Neural cell (in vitro differentiated cells): ENCODE results near the gene KCNA3. TPM values are rescaled to one million over a fixed set of nuclear protein-coding genes. Genes with fewer than 3 reads are reported as not detected.

ENCODE experiments used
- H2AFZ ChIP-seq: fragments of 200-600, 300-800 bp; sonication (generic), shearing (Covaris generic); 2 replicates; pipeline ENCODE4 v1.6.0; 2014; ENCODE audit warnings: low read depth, mild to moderate bottlenecking, antibody characterized with exemption, low read length, moderate library complexity
- H3F3A ChIP-seq: fragments of 200-600 bp; shearing (Covaris generic); 2 replicates; pipeline ENCODE4 v1.6.1; 2016; ENCODE audit warnings: mild to moderate bottlenecking, moderate library complexity, mixed read lengths, antibody characterized with exemption, low read length; ENCODE audit not compliant: insufficient read depth, poor library complexity, severe bottlenecking
- H3K27ac ChIP-seq: fragments of 200-600, 300-800 bp; sonication (generic), shearing (Covaris generic); 2 replicates; pipeline ENCODE4 v1.5.1; 2014; ENCODE audit warnings: mild to moderate bottlenecking, low read length, moderate library complexity
- H3K27me3 ChIP-seq: fragments of 300-800, 200-600 bp; sonication (generic), shearing (Covaris generic); 2 replicates; pipeline ENCODE4 v1.6.0; 2014; ENCODE audit warnings: mild to moderate bottlenecking, low read depth, low read length, moderate library complexity; ENCODE audit not compliant: insufficient read depth
- H3K36me3 ChIP-seq: fragments of 300-800, 200-600 bp; sonication (generic), shearing (Covaris generic); 2 replicates; pipeline ENCODE4 v1.5.1; 2014; ENCODE audit warnings: mild to moderate bottlenecking, antibody characterized with exemption, low read length, moderate library complexity; ENCODE audit not compliant: insufficient read depth
- H3K4me2 ChIP-seq: fragments of 300-800, 200-600 bp; sonication (generic), shearing (Covaris generic); 2 replicates; pipeline ENCODE4 v1.6.0; 2014; ENCODE audit warnings: mild to moderate bottlenecking, low read length
- H3K4me3 ChIP-seq: fragments of 300-800, 200-600 bp; sonication (generic), shearing (Covaris generic); 2 replicates; pipeline ENCODE4 v1.5.1; 2014; ENCODE audit warnings: mild to moderate bottlenecking, low read length, moderate library complexity
- H3K79me2 ChIP-seq: fragments of 200-600 bp; shearing (Covaris generic); replicated peaks from 2 replicates; pipeline ENCODE4 v1.6.0; 2014; ENCODE audit warnings: mild to moderate bottlenecking, low read length, moderate library complexity; ENCODE audit not compliant: insufficient read depth
- H3K9ac ChIP-seq: fragments of 300-800, 200-600 bp; sonication (generic), shearing (Covaris generic); 2 replicates; pipeline ENCODE4 v1.6.1; 2016; ENCODE audit warnings: mild to moderate bottlenecking, low read length, mixed read lengths
- H3K9me2 ChIP-seq: fragments of 200-600 bp; shearing (Covaris generic); 2 replicates; pipeline ENCODE4 v1.6.1; 2016; ENCODE audit warnings: mild to moderate bottlenecking, low read length, mixed read lengths; ENCODE audit not compliant: insufficient read depth
- H3K9me3 ChIP-seq: fragments of 200-600, 300-800 bp; sonication (generic), shearing (Covaris generic); 2 replicates; pipeline ENCODE4 v1.6.1; 2016; ENCODE audit warnings: mild to moderate bottlenecking, mixed run types, low read length, moderate library complexity, mixed read lengths
- H4K20me1 ChIP-seq: fragments of 200-600 bp; shearing (Covaris generic); 2 replicates; pipeline ENCODE4 v1.6.1; 2016; ENCODE audit warnings: mild to moderate bottlenecking, mixed run types; ENCODE audit not compliant: insufficient read depth
- EP300 ChIP-seq: fragments of 450-650 bp; conservative IDR thresholded peaks from 2 replicates; pipeline ENCODE4 v1.6.1; 2014; ENCODE audit warnings: antibody characterized with exemption, mild to moderate bottlenecking, moderate library complexity; ENCODE audit not compliant: poor library complexity, severe bottlenecking
- EZH2 ChIP-seq: fragments of 200-600, 300-800 bp; shearing (Covaris generic), sonication (generic); IDR thresholded peaks from 2 replicates; pipeline ENCODE4 v1.6.1; 2014; ENCODE audit warnings: antibody characterized with exemption, low read length, borderline replicate concordance, mild to moderate bottlenecking; ENCODE audit not compliant: insufficient read depth, poor library complexity, severe bottlenecking
- MXI1 ChIP-seq: fragments of 450-650 bp; conservative IDR thresholded peaks from 2 replicates; pipeline ENCODE4 v1.6.1; 2014; ENCODE audit warnings: antibody characterized with exemption, mild to moderate bottlenecking; ENCODE audit not compliant: poor library complexity, severe bottlenecking
- POLR2AphosphoS5 ChIP-seq: IDR thresholded peaks from 2 replicates; pipeline ENCODE4 v1.6.1; 2012
- RAD21 ChIP-seq: fragments of 450-650 bp; conservative IDR thresholded peaks from 2 replicates; pipeline ENCODE4 v1.6.1; 2014; ENCODE audit warnings: antibody characterized with exemption, mild to moderate bottlenecking, moderate library complexity
- SMC3 ChIP-seq: fragments of 450-650 bp; conservative IDR thresholded peaks from 2 replicates; pipeline ENCODE4 v1.6.1; 2014; ENCODE audit warnings: antibody characterized with exemption, mild to moderate bottlenecking, moderate library complexity; ENCODE audit not compliant: poor library complexity
- TAF1 ChIP-seq: IDR thresholded peaks from 2 replicates; pipeline ENCODE4 v1.6.1; 2012; ENCODE audit warnings: low read depth
- polyA plus RNA-seq: library from polyadenylated mRNA; depleted of rRNA; stranded (reverse); fragments of >200 nt; gene quantifications from 2 replicates; pipeline ENCODE4 v1.2.3, GENCODE V29; 2014
- TF ChIP-seq, protein P1 (sequence below): IDR thresholded peaks from 2 replicates; pipeline ENCODE4 v1.6.1; 2012; ENCODE audit warnings: borderline replicate concordance
- TF ChIP-seq, protein P2 (sequence below): fragments of 450-650 bp; IDR thresholded peaks from 2 replicates; pipeline ENCODE4 v1.5.1; 2014; ENCODE audit warnings: antibody characterized with exemption, mild to moderate bottlenecking, moderate library complexity; ENCODE audit not compliant: poor library complexity, severe bottlenecking

Gene KCNA3
- polyA plus RNA-seq, 1 donor from 2014 or later, result 5.6 TPM

DNA sequence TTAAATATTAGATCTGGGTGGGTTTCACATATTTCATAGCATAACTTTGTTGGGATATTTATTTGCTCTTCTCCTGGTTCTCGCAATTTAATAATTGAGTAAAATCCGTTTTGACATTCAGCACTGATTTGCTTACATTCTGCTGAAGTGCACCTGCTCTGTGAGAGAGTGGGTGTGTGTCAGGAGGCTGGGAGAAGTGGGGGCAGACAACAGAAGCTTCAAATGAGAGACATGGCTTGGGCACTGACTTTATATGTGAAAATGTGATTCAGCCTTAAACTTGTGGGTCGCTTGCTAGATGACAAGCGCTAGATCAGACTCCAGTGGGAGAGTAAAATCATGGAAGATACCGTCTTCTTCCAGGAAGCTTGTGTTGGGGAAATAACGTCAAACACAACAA, 36.2 kb downstream of the KCNA3 start:
- Histone ChIP-seq H3K27me3 (no peaks in the 10 kb centered on the region), H4K20me1 (no peaks in the 10 kb centered on the region), H3K9me2 (no peaks in the 10 kb centered on the region), H3K9me3 (no peaks in the 10 kb centered on the region), H3F3A (no peaks in the 10 kb centered on the region), H3K79me2 (no peaks in the 10 kb centered on the region), H3K27ac (no peak overlapping the region), H3K9ac (no peak overlapping the region), H3K36me3 (no peaks in the 10 kb centered on the region), H3K4me2 (no peak overlapping the region), H2AFZ (no peak overlapping the region), H3K4me3 (no peak overlapping the region)
- TF ChIP-seq EZH2 (no peak), SMC3 (no peak), TAF1 (no peak), POLR2AphosphoS5 (no peak), EP300 (no peak), RAD21 (no peak), MXI1 (no peak)
- TF ChIP-seq, protein P1, sequence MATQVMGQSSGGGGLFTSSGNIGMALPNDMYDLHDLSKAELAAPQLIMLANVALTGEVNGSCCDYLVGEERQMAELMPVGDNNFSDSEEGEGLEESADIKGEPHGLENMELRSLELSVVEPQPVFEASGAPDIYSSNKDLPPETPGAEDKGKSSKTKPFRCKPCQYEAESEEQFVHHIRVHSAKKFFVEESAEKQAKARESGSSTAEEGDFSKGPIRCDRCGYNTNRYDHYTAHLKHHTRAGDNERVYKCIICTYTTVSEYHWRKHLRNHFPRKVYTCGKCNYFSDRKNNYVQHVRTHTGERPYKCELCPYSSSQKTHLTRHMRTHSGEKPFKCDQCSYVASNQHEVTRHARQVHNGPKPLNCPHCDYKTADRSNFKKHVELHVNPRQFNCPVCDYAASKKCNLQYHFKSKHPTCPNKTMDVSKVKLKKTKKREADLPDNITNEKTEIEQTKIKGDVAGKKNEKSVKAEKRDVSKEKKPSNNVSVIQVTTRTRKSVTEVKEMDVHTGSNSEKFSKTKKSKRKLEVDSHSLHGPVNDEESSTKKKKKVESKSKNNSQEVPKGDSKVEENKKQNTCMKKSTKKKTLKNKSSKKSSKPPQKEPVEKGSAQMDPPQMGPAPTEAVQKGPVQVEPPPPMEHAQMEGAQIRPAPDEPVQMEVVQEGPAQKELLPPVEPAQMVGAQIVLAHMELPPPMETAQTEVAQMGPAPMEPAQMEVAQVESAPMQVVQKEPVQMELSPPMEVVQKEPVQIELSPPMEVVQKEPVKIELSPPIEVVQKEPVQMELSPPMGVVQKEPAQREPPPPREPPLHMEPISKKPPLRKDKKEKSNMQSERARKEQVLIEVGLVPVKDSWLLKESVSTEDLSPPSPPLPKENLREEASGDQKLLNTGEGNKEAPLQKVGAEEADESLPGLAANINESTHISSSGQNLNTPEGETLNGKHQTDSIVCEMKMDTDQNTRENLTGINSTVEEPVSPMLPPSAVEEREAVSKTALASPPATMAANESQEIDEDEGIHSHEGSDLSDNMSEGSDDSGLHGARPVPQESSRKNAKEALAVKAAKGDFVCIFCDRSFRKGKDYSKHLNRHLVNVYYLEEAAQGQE, result no peak
- TF ChIP-seq, protein P2, sequence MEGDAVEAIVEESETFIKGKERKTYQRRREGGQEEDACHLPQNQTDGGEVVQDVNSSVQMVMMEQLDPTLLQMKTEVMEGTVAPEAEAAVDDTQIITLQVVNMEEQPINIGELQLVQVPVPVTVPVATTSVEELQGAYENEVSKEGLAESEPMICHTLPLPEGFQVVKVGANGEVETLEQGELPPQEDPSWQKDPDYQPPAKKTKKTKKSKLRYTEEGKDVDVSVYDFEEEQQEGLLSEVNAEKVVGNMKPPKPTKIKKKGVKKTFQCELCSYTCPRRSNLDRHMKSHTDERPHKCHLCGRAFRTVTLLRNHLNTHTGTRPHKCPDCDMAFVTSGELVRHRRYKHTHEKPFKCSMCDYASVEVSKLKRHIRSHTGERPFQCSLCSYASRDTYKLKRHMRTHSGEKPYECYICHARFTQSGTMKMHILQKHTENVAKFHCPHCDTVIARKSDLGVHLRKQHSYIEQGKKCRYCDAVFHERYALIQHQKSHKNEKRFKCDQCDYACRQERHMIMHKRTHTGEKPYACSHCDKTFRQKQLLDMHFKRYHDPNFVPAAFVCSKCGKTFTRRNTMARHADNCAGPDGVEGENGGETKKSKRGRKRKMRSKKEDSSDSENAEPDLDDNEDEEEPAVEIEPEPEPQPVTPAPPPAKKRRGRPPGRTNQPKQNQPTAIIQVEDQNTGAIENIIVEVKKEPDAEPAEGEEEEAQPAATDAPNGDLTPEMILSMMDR, result no peak

DNA sequence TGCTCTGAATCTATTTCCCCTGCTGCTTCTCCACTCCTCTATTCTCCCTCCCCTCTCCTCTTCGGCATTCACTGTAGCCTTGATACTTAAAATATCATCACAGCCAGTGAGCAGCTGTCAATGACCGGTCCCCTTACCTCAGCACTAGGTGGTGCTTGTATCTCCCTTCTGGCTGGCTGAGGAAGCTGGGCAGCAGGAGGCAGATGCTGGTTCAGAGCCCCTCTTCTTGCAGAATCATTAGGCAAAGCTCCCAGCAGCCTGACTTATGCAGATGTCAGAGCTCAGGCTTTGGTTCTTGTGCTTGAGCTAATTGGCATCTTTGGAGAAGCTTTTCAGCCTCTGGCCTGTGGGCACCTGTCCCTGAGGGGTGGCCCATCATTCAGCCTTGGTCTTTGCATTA, 36.7 kb downstream of the KCNA3 start:
- peak; percentile 29 for TF ChIP-seq SMC3
- TF ChIP-seq, protein P1, result no peak
- no peak overlapping the region for H2AFZ ChIP-seq
- no peak overlapping the region for H3K4me2 ChIP-seq
- no peak overlapping the region for H3K9ac ChIP-seq
- H3K27me3 ChIP-seq, result no peaks in the 10 kb centered on the region
- H3K9me3 ChIP-seq, result no peaks in the 10 kb centered on the region
- H3K79me2 ChIP-seq, result no peaks in the 10 kb centered on the region
- H3K4me3 ChIP-seq, result no peak overlapping the region
- no peaks in the 10 kb centered on the region for H3F3A ChIP-seq
- H3K36me3 ChIP-seq, result no peaks in the 10 kb centered on the region
- H4K20me1 ChIP-seq, result no peaks in the 10 kb centered on the region
- H3K27ac ChIP-seq, result no peak overlapping the region
- no peaks in the 10 kb centered on the region for H3K9me2 ChIP-seq
